Stimulated activated naive CD8-positive, alpha-beta T cell treated with anti-CD3 and anti-CD28 coated beads, Interleukin-15, Interleukin-2, amounts not matched to agents 100 U/mL and 50 U/mL, for 24 hours (primary cell): ENCODE results near the gene ADAT1.
"Not testable (repeated sequence)": the region's sequence is repeated elsewhere in the genome, so short reads cannot be mapped to it uniquely, and the experiment has no call there.

Experiments used
- ATAC-seq: fragments of 150-1000 bp; cut with Tn5 transposase; one replicate; pipeline ENCODE4 v1.10.0; 2021
- DNase-seq: peaks from one replicate; pipeline ENCODE4 v3.0.0; 2021

Gene ADAT1

DNA sequence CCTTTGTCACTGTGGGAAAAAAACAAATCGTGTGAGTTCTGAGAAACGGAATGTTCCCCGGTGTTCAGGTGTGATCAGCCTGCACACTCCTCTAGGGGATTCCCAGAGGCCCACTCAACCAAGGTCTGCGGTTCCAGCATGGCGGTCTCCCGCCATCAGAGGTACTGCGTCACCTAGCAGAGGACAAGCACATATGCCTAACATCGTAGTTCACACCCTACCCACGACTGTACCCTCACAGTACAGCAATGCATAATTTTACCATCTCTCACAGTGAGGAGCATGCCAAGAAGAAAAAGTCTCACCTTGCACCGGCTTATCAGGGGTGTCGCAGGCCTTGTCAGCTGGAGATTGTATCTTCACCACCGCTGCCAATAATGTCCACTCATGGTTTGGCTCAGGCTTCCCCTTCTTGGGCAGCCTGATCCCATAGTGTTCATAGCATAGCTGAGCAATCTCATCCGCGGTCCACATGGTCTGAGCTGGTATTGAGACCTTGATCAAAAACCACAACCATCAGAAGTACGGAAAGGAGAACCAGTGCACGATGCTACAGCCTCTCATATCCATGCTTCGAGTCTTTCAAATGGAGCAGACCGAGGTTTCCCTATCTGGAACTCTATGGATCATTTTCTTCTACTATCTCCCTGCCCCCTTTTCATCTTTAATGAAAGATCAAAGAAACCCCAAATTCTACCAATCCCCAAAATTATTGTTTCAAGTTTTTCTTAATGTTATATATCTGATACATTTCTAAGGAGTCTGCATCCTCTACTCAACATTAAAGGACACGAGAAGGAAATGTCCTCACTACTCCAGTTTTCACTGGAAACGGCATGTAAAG is 2.5 kb downstream of the ADAT1 start:
- ATAC-seq (peak; percentile 13), DNase-seq (peak; percentile 25)

DNA sequence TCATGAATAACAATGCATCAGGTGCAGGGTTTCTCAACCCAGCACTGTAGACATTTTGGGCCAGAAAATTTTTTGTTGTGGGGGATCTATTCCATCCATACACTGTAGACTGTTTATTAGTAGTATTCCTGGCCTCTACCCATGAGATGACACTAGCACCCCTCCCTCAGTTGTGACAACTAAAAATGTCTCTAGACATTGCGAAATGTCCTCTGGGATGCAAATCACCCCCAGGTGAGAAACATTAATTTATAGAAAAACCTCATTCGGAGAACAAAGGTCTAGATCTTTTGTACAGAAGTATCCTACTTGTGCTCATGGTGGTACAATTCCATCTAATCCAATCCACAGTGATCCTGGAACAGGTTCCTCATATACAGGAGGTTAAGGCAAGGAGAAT is 4.3 kb downstream of the ADAT1 start:
- ATAC-seq (no peak), DNase-seq (no peak)

DNA sequence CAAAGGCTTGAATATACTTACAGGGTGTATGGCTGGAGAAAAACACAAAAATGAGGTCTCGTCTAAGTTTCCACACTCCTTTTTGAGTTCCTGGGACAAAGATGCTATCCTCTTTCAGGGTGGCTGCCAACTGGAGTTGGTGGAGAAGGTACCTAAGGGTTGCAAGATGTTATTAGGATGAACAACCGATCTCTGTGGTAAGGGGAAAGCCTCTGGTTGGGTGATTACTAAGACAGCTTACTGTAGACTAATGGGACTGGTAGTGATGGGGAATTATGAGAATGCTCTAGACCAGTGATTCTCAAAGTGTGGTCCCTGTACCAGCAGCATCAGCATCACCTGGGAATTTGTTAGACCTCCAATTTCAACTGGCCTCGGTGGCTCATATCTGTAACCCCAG is 6.0 kb downstream of the ADAT1 start:
- ATAC-seq = no peak
- DNase-seq = no peak

DNA sequence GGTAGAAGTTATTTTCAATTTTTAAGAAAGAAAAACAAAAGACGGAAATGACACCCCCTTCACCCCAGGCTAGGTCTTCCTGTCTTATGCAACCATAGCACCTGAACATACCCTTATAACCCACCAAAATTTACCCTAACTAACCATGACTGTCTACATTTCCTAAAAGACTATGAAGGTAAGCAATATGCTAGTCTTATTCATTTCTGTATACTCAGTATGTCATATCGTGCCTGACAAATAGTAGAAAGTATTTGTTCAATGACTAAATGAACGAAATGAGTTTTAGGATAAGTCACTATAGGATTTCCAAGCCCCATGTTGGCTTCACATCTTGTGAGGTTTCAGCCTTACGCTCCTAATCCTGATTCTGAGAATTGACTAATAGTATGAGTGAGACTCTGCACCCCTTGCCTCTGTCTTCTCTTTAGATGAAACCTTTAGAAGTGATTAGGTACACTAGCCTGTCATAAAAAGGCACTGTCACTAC is 6.5 kb downstream of the ADAT1 start:
- DNase-seq (no peak), ATAC-seq (peak; percentile 72)

DNA sequence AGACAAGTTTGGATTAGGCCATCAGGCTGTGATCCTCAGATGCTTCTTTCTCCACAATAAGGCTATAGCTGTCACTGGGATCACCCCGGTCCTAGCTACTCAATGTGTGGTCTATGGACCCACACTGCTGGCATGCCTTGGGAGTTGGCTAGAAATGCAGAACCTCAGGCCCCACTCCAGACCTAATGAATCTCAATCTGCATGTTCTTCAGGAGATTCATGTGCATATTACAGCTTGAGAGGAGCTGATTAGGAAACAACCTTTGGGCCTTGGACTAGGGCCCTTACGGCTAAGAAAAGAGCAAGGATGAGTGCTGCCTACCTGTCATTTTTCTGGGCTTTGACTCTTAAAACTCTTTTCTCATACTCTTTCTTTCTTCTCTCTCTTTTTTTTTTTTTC is 7.5 kb downstream of the ADAT1 start:
- ATAC-seq (no peak), DNase-seq (no peak)

DNA sequence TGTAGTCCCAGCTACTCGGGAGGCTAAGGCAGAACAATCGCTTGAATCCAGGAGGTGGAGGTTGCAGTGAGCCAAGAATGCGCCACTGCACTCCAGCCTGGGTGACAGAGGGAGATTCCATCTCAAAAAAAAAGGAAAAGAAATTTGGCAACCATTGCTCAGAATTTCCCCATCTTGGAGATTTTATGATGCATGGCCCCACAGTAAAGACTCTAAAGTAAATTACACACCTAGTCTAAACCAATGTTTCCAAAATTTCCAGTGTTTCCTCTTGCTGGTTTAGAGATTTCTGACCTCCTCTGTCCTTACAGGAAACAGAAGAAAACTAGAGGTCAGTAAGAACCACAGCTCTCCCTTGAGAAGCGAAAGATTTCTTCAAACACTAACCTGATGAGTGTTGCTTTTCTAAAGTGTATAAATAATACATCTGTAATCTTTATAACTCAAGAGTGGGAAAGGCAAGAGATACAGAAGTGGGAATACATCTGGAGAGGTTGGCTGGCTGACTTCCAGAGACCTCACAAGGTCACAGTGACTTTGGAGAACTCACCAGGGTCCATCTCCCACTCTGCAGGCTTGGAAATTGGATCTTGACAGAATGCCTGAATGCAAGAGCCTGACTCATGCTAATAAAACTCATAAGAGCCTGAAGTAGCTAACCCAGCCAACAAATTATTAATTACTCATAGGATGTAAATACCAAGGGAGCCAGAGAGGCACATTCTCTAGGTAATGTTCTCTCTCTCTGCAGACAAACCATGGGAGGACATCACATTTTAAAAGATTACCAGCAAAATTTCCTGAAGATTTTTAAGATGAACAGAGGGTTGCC is 8.8 kb downstream of the ADAT1 start:
- no peak for DNase-seq
- ATAC-seq = no peak

DNA sequence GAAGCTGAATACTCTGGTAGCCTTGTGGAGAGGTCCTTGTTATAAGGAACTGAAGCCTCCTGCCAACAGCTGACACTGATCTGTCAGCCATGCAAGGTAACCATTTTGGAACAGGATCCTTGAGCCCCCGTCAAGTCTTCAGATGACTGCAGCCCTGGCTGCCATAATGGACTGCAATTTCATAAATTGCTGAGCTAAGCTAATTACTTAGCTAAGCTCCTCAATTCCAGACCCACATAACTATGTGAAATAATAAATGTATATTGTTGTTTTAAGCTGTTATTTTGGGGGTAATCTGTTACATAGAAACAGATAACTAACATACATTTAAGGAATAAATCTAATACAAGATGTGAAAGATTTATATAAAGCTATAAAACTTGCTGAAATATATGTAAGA is 16.6 kb downstream of the ADAT1 start:
- DNase-seq = no peak
- ATAC-seq = no peak

DNA sequence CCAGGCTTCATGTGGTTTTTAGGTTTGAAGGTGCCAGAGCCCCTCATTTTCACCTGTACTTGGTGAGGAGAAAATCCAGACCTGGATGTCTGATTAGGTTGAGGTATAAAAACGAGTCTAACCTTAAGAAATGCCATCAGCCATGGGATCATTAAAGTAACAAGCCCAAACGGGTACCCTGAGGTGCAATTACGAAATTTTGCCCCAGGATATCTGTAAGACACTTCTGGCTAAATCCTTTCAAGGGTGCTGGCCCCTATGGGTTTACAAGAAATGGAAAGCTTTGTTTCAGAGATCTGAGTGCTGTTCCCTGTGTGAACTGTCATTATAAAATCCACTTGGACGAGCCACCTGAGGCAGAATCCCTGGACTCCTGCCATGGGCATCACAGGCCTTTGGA is 19.8 kb downstream of the ADAT1 start:
- ATAC-seq = no peak
- no peak for DNase-seq

DNA sequence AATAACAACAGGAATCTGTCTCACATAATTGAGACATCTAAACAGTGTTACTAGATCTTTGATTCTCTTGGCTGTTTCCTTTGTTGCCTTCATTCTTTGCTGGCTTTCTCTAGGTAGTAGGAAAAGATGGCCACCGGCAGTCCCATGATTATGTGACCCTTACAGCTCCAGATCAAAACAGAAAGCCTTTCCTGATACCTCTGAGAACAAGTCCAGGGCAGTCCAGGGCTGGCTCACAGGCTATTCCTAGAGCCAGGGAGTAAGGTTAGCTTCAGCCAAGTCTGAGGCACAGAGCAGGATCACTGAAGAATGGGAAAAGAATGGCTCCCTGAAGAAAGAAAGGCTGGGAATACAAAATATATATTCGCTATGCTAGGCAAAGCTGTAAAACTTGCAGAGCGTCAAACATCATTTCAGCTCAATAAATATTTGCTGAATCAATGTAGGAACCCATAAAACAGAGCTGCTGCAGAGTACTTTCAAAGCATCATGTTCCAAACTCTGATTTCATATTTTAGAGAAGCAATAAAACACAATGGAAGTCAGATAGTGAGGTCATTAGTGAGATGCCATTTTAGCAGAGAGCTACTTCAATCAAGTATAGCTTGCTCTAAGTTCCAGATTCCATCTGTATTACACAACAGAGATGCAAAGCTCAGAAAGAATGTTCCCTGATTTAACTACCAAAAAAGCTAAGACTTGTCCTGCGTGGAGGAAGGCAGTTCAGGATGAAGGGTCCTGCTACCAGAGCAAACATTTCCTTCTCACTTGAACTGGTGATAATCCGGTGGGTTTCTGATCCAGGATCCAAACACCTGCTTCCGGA is 23.4 kb downstream of the ADAT1 start:
- ATAC-seq = no peak

DNA sequence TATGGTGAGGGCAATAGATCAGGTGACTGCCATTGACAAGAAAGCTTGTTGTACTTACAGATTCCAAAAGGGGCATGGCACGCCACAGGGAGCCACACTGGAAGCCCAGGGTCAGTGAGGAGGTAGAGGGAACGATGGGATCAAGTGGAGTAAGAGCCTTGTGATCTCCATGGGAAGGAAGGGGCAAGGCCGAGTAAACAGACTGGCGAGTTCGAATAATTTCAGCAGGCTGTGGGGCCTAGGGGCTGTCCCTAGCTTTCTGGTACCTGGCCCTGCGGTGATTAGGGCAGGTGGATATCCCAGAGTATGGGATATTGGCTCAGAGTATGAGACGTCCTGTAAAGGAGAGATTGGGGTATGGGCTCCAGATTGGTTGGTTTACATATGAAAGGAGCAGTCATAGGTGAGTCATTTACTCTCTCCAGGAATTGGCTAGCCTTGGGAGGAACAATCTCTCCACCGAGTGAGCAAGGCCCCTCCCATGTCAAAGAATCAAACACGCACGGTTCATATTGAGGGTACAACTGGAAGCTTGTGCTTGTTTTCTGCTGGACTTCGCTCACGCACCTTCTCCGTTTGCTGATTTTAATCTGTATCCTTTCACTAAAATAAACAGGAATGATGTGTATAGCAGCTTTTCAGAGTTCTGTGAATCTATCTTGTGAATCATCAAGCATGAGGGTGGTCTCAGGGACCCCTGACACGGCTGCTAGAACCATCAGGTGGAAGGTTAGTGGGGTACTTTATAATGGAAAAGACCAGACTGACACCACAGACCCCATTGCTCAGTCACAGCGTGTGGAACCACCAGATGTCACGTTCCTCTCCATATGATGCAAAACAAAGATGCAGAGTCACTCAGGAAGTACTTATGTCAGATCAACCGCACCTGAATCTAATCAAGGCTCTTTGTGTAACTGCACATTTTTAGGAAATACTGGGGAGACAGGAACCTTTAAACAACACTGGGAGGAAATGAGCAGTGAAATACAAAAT is 29.0 kb downstream of the ADAT1 start:
- DNase-seq (no peak), ATAC-seq (peak; percentile 73)

More for the DNA sequence above, 23.4 kb downstream of the ADAT1 start:
- no peak for DNase-seq

DNA sequence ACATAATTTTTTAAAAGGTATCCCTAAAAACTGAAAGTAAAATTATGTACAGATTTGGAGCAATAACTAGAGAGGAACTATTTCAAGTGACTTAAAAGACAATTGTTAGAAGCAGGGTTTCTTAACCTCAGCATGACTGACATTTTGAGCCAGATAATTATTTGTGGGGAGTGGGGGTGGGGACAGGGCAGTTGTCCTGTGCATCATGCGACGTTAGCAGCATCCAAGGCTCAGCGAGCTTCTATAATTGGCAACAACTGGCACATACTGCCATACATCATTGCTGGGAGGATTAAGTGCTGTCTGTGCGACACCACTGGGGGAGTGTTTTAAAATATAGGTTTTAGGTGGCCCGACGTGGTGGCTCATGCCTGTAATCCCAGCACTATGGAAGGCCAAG is 29.8 kb downstream of the ADAT1 start:
- no peak for ATAC-seq
- DNase-seq = no peak

DNA sequence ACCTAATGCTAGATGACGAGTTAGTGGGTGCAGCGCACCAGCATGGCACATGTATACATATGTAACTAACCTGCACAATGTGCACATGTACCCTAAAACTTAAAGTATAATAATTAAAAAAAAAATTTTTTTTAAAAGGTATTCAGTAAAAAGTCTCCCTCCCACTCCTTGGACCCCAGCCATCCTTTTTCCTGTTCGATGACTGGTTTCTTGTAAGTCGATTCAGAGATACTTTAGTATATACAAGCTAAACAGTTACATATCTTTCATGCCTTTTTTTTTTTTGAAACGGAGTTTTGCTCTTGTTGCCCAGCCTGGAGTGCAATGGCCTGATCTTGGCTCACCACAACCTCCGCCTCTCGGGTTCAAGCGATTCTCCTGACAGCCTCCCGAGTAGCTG is 31.2 kb downstream of the ADAT1 start:
- DNase-seq, ATAC-seq: not testable (repeated sequence)

DNA sequence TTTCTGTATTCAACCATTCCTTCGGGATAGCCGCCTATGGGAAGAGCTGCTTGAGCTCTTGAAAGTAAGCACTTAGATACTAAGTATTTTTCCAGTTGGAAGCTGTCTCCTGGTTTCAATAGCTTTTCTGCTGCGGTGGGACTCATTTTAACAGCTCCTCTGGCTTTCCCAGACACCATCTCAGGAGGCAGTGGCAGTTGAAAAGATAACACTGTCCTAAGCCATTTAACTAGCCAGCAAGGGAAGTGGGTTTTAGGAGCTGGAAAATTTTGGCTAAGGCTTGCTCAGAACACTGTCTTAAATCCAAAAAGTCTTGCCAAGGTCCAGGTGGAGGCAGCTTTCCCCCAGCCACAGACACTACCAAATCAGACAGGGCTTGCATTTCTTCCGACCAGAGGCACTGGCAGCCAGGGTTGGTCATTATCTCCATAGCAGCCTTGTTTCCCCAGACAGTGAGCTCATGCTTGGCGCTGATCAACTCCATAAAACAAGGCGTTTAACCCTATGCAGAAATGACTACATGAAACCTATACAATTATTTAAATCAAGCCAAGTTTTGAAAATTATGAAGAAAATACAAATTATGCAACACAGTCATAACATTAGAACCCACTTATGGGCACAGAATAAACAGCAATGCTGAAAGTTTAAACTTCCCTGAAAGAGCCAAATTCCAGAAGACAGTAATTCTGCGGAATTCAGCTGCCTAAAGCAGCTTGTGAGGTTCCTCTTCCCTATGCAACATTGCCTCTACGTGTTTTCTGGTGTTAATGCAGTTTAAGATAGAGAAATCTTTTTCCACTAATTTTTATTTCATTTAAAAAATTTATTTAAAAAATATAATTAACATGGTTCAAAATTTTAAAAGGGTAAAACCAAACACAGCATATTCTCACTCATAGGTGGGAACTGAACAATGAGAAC is 31.9 kb downstream of the ADAT1 start:
- DNase-seq (no peak), ATAC-seq (no peak)

DNA sequence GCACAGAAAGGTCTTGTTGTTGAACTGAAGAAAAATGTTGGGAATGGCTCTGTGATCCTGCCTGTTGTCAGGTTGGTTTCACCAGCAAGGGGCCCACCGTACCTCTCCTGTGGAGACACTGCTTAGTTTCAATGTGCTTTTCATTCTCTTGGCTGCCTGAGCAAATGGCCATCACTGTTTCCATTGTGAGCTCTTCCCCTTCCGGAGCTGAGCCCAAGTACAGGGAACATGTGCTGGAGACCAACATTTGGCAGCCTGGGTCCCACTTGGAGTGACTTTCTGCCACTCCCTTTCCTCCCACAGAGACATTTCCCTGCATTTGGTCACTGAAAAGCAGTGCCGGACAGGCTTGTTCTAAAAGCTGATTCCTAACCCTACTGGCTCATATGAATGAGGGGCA is 33.8 kb downstream of the ADAT1 start:
- no peak for DNase-seq

DNA sequence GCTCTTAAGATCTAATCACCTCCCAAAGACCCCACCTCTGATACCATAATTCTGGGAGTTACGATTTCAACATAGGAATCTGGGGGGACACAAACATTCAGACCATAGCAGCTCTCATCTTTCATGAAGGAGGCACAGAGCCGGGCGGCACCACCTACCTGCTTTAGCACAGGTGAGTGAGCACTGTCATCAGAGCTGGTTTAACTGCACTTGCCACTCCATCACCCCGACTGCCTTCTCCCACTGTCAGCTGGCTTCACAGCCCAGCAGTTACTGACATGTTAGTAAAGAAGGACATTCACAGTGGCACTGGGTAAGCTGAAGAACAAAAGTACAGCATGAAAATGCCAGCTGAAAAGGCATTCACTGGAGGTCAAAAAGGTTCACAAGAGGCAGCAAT is 34.4 kb downstream of the ADAT1 start:
- no peak for ATAC-seq
- no peak for DNase-seq

More for the DNA sequence above, 33.8 kb downstream of the ADAT1 start:
- ATAC-seq = no peak

DNA sequence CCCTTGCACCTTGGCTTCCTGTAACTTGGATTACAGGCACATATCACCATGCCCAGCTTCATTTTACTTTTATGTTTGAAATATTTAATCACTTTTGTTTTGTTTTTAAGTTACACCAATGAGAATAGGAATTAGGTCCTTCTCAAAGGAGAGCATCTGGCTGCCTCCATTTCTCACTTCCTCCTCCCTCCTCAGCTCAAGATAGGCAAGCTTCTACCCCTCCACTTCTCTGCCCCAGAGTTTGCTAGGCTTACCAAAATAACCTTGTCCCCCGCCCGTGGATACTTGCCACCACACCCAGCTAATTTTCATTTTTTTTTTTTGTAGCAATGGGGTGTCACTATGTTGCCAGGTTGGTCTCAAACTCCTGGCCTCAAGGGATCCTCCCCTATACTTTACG is 39.0 kb downstream of the ADAT1 start:
- DNase-seq (no peak), ATAC-seq (no peak)

DNA sequence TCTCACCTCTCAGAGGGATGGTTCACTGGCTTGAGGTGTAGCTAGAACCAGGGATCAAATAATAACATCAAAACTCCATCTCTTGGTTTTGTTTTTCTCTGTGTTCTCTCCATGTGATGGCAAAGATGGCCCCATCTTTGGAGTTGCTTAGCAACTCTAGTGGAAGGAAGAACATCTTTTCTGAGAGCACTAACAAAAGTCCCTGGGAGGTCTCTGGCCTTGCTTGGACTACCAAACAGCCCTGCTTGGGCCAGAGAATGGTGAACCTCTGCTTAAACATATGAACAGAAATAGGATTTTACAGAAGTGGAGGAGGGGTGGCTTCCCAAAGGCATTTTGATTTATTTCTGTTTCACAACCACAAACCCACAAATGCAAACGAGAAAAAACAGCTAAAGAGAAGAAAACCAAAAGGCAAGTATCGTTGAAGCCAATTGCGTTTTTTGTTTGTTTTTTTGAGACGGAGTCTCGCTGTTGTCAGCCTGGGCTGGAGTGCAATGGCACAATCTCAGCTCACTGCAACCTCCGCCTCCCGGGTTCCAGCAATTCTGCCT is 43.7 kb downstream of the ADAT1 start:
- no peak for DNase-seq
- ATAC-seq = no peak

DNA sequence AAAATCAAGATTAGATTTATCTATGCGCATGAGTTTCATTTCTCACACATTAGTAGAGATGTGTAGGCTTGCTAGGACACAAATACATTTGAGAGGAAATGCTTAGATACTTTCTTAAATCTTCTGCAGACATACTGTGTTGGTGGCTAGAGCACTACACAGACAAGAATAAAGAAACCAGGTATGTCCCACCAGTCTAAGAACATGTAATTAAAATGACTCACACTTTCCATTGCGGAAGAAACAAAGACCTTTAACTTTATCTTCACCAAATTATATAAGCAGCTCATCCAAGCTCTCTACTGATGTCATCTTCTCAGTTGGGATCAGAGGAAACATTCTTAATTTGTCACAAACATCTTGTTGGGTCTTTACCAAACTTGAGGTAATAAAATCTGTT is 44.4 kb downstream of the ADAT1 start:
- DNase-seq (no peak), ATAC-seq (no peak)

DNA sequence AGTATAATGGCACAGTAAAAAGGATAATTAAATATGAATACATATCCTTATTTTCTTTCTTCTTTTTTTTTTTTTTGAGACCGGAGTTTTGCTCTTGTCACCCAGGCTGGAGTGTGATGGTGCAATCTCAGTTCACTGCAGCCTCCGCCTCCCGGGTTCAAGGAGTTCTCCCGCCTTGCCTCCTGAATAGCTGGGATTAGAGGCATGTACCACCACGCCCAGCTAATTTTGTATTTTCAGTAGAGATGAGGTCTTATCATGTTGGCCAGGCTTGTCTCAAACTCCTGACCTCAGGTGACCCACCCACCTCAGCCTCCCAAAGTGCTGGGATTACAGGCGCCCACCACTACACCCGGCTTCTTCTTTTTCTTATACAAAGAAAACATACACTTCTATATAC is 44.9 kb downstream of the ADAT1 start:
- no peak for ATAC-seq
- DNase-seq = no peak

DNA sequence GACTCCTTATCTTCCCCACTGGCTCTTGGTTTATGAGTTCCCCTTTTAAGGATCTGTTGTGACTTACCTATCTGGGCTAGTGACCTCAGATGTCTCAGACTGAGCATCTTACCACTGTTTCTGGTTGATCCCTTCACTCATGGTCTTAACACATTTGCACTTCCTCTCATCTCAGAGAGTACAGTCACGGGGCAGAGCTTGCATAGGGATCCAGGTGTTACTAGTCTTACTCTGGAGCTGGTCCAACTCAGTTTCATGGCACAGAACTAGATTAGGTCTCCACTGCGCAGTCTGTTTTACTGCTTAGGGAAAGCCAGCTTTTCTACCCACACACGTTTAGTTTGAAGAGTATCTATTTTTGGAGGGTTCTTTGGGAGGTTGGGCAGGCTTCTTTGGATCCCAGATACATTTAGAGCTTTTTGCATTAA is 46.7 kb downstream of the ADAT1 start:
- DNase-seq = no peak
- no peak for ATAC-seq
